ENCODE measurements around the gene CLDN9. TPM values are rescaled to one million over a fixed set of nuclear protein-coding genes. Genes with fewer than 3 reads are reported as not detected.
A peak's percentile ranks its signal among the peaks of the same experiment; 100 is the strongest.
"Not testable (repeated sequence)": the region's sequence is repeated elsewhere in the genome, so short reads cannot be mapped to it uniquely, and the experiment has no call there.

CLDN9 gene
- total RNA-seq, 1 donor from 2014 or later = not detected

DNA sequence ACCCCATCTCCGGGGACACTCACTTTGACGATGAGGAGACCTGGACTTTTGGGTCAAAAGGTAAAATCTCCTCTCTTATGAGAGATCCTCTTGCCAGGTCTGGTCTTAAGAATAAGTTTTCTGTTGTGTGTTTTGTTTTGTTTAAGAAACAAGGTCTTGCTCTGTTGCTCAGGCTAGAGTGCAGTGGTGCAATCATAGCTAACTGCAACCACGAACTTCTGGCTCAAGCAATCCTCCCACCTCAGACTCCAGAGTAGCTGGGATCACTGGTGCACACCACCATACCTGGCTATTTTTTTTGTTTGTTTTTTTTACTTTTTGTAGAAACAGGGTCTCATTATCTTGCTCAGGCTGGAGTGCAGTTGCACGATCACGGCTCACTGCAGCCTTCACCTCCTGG, 37.8 kb downstream of the CLDN9 start:
- ATAC-seq (ENCODE audit: low read depth) (no peak), DNase-seq (no peak)
- H3K9me3 Mint-ChIP-seq = no peaks in the 10 kb centered on the region
- H3K36me3 Mint-ChIP-seq (ENCODE audit: low read depth) = no peaks in the 10 kb centered on the region
- TF ChIP-seq, protein P1, sequence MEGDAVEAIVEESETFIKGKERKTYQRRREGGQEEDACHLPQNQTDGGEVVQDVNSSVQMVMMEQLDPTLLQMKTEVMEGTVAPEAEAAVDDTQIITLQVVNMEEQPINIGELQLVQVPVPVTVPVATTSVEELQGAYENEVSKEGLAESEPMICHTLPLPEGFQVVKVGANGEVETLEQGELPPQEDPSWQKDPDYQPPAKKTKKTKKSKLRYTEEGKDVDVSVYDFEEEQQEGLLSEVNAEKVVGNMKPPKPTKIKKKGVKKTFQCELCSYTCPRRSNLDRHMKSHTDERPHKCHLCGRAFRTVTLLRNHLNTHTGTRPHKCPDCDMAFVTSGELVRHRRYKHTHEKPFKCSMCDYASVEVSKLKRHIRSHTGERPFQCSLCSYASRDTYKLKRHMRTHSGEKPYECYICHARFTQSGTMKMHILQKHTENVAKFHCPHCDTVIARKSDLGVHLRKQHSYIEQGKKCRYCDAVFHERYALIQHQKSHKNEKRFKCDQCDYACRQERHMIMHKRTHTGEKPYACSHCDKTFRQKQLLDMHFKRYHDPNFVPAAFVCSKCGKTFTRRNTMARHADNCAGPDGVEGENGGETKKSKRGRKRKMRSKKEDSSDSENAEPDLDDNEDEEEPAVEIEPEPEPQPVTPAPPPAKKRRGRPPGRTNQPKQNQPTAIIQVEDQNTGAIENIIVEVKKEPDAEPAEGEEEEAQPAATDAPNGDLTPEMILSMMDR (IDR thresholded peaks at IDR 0.05) = no peak
- CTCF ChIA-PET = no interaction called here
- peaks cover 19% of the 10 kb centered on the region for H3K4me1 Mint-ChIP-seq
- intact Hi-C loops (cut with micrococcal nuclease) = no loop called here
- H3K27ac Mint-ChIP-seq = no peak overlapping the region
- H3K27me3 Mint-ChIP-seq = peaks cover 14% of the 10 kb centered on the region
- POLR2A ChIA-PET = interaction anchor here (0.6 to 0.7 kb wide), 2 partner anchors 8 to 9 kb away, joined by 3 to 4 read pairs; no protein-coding TSS in a partner anchor
- no peak overlapping the region for H3K4me3 Mint-ChIP-seq

DNA sequence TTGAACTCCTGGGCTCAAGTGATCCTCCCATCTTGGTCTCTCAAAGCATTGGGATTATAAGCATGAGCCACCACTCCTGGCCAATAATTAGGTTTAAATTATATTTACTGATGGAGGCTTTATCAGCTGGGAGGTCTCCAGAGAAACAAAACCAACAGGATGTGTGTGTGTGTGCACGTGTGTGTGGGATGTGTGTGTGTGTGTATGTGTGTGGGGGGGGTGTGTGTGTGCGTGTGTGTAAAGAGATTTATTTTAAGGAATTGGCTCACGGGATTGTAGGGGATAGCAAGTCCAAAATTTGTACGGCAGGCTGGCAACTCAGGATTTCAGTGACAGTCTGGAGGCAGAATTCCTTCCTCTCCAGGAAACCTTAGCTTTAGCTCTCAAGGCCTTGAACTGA, 38.3 kb downstream of the CLDN9 start:
- no peak for ATAC-seq (ENCODE audit: low read depth)
- POLR2A ChIA-PET = interaction anchor here (0.7 kb wide), 1 partner anchor 9 kb away, joined by 3 read pairs; no protein-coding TSS in a partner anchor
- DNase-seq = no peak

DNA sequence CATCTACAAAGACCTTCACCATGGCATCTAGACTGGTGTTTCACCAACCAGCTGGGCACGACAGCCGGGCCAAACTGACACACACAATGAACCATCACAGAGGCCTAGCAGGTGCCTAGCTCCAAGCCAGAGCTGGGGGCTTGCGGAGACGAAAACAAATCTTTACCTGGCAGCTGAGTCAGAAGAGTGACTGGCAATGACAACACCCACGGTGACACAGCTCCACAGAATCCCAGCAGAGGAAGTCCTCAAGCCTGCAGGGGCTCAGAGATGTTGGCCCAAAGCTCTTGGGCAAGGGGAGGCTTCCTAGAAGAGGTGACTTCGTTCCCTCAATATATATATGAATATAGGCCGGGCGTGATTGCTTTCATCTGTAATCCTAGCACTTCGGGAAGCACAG, 38.8 kb downstream of the CLDN9 start:
- CTCF ChIA-PET = no interaction called here
- TF ChIP-seq, protein P1 (IDR thresholded peaks at IDR 0.05) = no peak
- Mint-ChIP-seq H3K9me3 (no peaks in the 10 kb centered on the region), H3K4me3 (no peak overlapping the region), H3K27me3 (peaks cover 14% of the 10 kb centered on the region), H3K27ac (no peak overlapping the region), H3K36me3 (ENCODE audit: low read depth) (no peaks in the 10 kb centered on the region), H3K4me1 (peaks cover 19% of the 10 kb centered on the region)
- no peak for ATAC-seq (ENCODE audit: low read depth)
- POLR2A ChIA-PET = no interaction called here
- intact Hi-C loops (cut with micrococcal nuclease) = no loop called here
- DNase-seq = no peak

More for the DNA sequence above, 38.3 kb downstream of the CLDN9 start:
- peaks cover 19% of the 10 kb centered on the region for H3K4me1 Mint-ChIP-seq
- peaks cover 14% of the 10 kb centered on the region for H3K27me3 Mint-ChIP-seq
- H3K36me3 Mint-ChIP-seq (ENCODE audit: low read depth) = no peaks in the 10 kb centered on the region
- H3K4me3 Mint-ChIP-seq = no peak overlapping the region
- TF ChIP-seq, protein P1 (IDR thresholded peaks at IDR 0.05) = no peak
- no peaks in the 10 kb centered on the region for H3K9me3 Mint-ChIP-seq
- intact Hi-C loops (cut with micrococcal nuclease) = no loop called here
- CTCF ChIA-PET = no interaction called here
- H3K27ac Mint-ChIP-seq = no peak overlapping the region

DNA sequence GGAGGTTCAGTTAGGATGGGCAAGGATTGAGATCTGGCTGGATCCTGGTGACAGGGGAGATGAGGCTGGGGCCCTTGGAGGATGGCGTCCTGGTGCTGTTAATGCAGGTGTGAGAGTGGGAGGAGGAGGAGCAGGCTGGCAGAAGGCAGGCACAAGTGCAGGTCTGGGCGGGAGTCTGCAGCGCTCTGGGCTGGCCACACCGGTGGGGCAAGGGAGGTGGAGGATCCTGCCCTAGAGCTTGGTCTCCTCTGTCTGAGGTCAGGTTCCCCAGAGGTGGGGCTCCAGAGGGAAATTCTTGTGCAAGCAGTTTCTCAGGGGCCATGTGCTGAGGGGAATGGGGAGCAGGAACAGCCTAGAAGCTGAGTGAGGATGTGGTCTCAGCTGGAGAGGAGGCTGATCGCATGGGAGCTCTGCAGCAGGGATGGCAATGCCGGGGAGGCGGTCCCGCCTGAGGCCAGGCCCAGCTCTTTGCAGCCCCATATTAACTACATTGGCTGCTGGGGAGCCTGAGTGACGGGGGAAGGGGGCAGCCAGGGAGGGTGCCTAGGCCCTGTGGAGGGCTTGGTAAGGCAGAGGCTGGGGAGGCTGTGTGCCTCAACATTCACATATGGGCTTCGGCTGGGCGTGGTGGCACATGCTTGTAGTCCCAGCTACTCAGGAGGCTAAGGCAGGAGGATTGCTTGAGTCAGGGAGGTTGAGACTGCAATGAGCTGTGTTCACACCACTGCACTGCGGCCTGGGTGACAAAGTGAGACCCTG, 40.0 kb downstream of the CLDN9 start:
- H3K27me3 Mint-ChIP-seq; H3K27ac Mint-ChIP-seq; ATAC-seq (ENCODE audit: low read depth); intact Hi-C loops (cut with micrococcal nuclease); H3K9me3 Mint-ChIP-seq; H3K36me3 Mint-ChIP-seq (ENCODE audit: low read depth); POLR2A ChIA-PET; H3K4me3 Mint-ChIP-seq; CTCF ChIA-PET; DNase-seq: not testable (repeated sequence)
- H3K4me1 Mint-ChIP-seq = peaks cover 16% of the 10 kb centered on the region

DNA sequence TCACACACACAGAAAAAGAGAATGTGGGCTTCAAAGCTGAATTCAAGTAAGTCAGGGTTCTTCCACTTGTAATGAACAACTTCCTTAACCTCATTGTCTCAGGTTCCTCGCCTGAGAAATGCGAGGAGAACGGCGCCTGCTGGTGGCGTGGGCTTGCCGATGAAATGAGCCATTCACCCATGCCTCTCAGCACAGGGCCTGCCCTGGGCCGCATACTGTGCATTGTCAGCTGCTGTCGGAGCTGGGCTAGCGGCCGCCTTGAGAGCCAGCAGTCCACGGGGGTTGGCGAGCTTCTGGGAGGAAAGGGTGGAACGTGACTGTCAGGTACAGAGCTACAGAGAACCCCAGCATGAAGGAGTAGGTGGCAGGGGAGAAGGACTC, 40.6 kb downstream of the CLDN9 start:
- H3K36me3 Mint-ChIP-seq (ENCODE audit: low read depth); H3K9me3 Mint-ChIP-seq; H3K27ac Mint-ChIP-seq; ATAC-seq (ENCODE audit: low read depth); H3K4me3 Mint-ChIP-seq; intact Hi-C loops (cut with micrococcal nuclease); CTCF ChIA-PET; POLR2A ChIA-PET; DNase-seq; H3K27me3 Mint-ChIP-seq: not testable (repeated sequence)
- H3K4me1 Mint-ChIP-seq = peaks cover 16% of the 10 kb centered on the region

DNA sequence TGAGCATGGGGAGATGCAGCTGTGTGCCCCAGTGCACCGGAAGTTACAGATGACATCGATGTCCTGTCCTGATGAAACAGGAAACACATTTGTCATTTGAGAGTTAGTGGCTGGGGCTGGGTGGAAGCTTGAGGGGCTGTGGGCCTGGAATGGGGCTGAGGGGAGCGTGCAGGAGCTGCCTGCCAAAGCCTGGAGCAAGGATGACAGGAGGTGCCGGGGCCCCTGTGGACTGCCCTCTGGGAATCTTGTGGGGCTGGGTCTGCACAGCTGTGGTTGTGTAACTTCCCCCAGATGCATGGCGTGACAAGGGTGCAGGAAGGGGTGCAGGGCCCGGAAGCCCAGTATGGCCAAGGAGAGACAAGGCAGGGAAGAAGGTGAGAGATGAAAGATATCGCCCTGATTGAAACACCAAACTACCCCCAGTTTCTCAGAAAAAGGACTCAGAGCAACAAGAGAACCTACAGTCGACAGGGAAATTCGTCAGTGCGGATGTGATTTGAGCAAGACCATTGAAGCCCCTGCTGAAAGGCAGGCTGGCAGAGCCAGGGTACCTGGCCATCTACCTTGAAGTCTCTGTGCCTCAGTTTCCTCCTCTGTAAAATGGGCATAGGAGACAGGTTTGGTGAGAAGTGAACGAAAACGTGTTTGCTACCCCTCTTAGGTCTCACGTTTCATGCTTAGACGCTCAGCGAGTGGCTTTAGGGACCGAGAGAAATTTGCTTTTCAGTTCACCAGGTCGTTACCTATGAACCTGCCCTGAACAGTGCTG, 42.4 kb downstream of the CLDN9 start:
- Mint-ChIP-seq H3K36me3 (ENCODE audit: low read depth) (peaks cover 1% of the 10 kb centered on the region), H3K4me3 (peak overlapping the region; percentile 28), H3K27me3 (no peaks in the 10 kb centered on the region), H3K4me1 (peaks cover 23% of the 10 kb centered on the region), H3K27ac (peak overlapping the region; percentile 27), H3K9me3 (no peaks in the 10 kb centered on the region)
- ChIA-PET POLR2A (no interaction called here), CTCF (interaction anchor here (1.3 kb wide), 1 partner anchor 75 kb away, joined by 4 read pairs; no protein-coding TSS in a partner anchor)
- intact Hi-C loops (cut with micrococcal nuclease) = no loop called here
- TF ChIP-seq, protein P1 (IDR thresholded peaks at IDR 0.05) = no peak
- DNase-seq (no peak), ATAC-seq (ENCODE audit: low read depth) (no peak)

DNA sequence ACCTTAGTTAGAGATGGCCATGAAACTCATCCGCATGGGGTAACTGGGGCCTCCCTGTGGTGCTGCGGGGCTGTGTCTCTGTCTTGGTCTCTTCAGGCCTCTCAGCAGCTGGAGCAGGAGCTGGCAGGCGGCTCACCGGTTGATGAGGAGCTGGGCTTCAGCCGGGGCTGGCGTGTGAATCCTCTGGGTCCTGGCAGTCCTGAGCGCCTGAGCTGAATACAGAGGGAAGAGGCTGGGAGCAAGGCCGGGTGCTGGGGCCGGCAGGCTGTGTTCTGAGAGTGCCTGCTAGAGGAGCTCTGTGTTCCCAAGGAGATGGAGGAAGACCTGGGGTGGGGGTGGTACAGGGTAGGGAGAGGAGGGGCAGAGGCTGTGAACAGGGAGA, 43.0 kb downstream of the CLDN9 start:
- H3K27ac Mint-ChIP-seq; H3K36me3 Mint-ChIP-seq (ENCODE audit: low read depth); H3K4me3 Mint-ChIP-seq; DNase-seq; H3K27me3 Mint-ChIP-seq; intact Hi-C loops (cut with micrococcal nuclease); H3K9me3 Mint-ChIP-seq; ATAC-seq (ENCODE audit: low read depth): not testable (repeated sequence)
- peaks cover 23% of the 10 kb centered on the region for H3K4me1 Mint-ChIP-seq
- POLR2A ChIA-PET = interaction anchor here (0.7 kb wide), 1 partner anchor 41 kb away, joined by 5 read pairs; no protein-coding TSS in a partner anchor
- CTCF ChIA-PET = interaction anchor here (1.3 kb wide), 1 partner anchor 74 kb away, joined by 4 read pairs; no protein-coding TSS in a partner anchor

All from activated B cell treated with CpG ODN at 0.5 μM for 24 hours (primary cell).